GM21390 (cell line): ENCODE results near the gene NSFL1C.
"Not testable (repeated sequence)": the region's sequence is repeated elsewhere in the genome, so short reads cannot be mapped to it uniquely, and the experiment has no call there.

Experiments used
- ATAC-seq: cut with Tn5 transposase; IDR thresholded peaks from one replicate; pipeline ENCODE4 v1.9.1; 2021; ENCODE audit not compliant: unreplicated experiment

Gene NSFL1C

DNA sequence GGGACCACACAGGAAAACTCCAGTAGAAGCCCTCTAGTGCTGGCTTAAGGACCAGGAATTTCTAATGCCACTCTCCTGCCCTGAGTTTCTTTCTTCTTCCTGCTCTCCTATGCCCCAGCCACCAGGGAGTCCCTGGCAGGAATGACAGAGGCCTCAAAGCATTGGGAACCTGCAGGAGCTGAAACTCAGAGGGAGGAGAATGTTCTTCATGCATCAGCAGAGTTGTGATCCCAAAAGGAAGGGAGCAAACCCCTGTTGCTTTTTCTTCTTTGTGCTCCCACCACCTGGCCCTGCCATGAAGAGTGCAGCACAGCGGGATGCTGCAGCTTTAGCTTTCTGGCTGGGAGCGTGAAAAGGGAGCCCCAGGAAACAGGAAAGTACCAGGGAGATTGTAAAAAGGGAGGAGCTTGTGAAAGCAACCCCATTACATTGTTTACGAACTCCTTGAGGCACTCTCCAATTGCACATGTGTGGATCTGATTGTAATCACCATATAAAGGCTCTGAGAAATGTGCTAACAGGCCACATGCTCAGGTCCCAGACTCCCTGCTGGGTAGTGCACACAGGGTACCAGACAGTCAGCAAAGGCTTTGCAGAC, 39.1 kb downstream of the NSFL1C start:
- ATAC-seq, result no peak

GRCh38 chr20:1426231-1426849, 40.3 kb downstream of the NSFL1C start:
- no peak for ATAC-seq

GRCh38 chr20:1424336-1424735, 42.3 kb downstream of the NSFL1C start:
- ATAC-seq, result no peak

- no peak for ATAC-seq
These were observed 43.0 kb downstream of the NSFL1C start for GRCh38 chr20:1423625-1424106.

DNA sequence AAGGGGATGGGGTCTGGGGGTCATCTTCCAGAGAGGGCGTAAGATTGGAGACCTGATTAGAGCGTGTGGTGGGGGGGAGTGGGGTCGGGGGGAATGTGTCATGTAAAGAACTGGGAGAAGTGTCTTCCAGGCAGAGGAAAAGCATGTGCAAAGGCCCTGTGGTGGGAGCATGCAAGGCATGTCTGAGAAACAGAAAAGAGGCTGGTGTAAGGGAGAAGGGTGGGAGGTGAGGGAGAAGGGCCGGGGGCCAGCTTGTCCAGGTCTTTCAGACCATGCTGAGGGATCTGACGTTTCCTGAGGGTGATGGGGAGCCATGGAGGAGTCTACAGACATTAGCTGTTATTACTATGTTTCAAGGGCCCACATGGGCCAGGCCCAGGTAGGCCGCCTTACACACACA, 43.4 kb downstream of the NSFL1C start:
- ATAC-seq, result no peak

DNA sequence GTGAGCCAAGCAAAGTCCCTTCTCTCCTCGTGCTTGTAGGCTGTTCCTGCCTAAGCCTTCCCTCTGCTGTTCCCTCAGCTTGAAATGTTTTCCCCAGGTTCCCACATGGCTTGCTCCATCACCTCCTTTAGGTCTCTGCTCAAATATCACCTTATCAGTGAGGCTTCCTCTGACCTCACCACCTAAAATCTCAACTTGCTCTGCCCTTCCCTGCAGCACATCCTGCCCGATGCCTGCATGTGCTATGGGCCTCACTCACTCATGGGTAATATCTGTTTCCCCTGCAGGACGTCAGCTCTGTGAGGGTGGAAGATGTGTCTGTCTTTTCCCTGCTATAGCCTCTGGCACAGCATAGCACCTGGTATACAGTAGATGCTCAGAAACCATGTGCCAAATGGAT, 43.9 kb downstream of the NSFL1C start:
- no peak for ATAC-seq

- no peak for ATAC-seq
These were observed 46.6 kb downstream of the NSFL1C start for GRCh38 chr20:1420066-1420465.

DNA sequence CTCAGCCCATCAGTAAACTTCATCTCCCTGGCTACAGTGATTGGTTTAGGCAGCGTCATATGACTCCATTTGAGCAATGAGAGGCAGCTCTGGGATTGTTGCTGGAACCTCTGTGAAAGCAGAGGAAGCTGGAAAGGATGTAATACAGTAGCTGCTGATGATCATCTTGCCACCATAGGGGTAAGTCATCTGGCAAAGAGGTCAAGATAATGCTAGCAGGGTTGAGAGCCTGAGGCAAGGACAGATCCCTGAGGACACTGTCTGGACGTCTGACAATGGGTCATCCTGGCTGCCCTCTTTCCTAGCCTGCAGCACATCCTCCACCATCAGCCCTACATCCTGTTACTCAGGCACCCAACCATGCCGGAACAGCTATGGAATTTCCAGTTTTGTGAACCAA, 48.3 kb downstream of the NSFL1C start:
- ATAC-seq, result no peak

DNA sequence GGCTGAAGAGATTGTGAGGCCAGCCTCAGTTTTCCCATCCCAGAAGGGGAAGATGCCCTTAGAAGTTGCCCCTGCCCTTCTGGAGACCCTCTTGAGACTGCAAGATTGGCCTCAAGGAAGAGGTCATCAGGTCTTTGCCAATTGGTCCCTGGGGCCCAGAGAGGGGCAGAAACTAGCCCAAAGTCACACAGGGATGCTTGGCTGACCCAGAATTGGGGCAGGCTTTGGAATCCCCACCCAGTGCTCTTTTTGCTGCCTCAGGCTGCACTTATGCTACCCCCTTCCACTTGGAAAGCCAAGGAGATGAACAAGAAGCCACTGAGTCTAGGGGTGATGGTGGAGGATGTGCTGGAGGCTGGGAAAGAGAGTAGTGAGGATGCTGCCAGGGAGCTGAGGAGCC, 48.9 kb downstream of the NSFL1C start:
- no peak for ATAC-seq

DNA sequence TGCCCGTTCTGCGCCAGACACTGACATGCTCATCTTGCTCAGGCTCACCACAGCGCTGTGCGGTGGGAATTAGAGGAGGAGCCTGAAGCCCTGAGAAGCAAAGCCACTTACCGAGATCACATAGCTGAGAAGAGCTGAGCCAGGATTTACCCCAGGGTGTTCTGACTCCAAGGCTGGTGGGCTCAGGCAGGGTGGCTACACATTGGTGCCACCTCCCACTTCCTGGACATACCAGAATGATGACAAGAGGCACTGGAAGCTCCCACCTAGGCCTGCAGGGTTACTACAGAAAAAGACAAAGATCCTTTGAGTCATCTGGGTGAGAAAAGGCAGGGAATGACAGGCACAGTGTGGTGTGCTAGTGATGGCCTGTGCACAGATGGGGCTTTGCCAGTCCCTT, 49.4 kb downstream of the NSFL1C start:
- ATAC-seq, result no peak

DNA sequence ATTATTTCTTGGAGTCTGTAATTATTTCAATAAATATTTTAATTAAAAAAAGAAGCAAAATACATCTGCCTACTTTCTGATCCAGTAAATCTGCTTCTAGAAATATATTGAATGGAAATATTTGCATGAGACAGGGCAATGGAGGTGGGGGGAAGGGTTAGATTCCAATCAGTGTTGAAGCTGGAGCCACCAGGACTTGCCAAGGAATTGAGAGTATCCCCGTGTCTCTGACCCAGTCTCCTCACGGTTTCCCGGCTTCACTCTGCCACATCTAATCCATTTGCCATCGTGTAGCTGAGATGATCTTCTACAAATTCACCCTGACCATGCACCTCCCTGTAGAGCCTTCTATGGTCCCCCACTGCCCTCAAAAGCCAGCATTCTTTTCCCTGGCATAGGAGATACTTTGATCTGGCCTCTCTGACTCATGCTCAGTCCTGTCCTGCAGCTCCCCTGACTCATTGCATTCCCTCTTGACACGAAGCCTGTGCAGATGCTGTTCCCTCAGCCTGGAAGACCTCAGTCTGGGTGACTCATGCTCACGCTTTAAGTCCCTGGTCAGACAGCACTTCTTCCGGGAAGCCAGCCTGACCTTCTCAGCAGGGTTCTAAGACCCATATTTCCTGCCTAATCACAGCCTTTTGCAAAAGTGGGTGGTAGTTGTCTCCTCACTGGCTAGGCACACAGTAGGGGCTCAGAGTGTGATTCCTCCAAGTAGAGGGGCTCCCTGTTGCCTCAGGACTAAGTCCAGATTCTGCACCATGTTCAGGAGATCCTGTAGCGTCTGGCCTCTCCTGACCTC, 50.8 kb downstream of the NSFL1C start:
- no peak for ATAC-seq

- no peak for ATAC-seq
These were observed 51.7 kb downstream of the NSFL1C start for GRCh38 chr20:1414982-1415381.

DNA sequence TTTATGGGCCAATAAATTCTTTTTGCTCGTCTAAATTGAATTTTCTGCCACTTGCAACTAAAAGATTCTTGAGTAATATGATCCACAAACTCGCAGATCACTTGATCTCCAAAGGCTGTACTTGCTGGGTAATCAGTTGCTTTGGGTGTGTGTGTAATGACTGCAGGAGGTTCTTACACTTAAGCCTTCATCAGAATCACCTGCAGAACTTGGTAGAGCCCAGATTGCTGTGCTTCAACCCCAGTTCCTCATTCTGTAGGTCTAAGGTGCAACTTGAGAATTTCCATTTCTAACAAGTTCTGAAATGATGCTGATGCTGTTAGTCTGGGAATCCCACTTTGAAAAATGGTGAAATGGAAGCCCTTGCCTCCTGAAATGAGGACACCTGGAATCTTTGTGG, 60.8 kb downstream of the NSFL1C start:
- no peak for ATAC-seq

- ATAC-seq, result no peak
These were observed 63.0 kb downstream of the NSFL1C start for GRCh38 chr20:1403624-1404023.

GRCh38 chr20:1402149-1402548, 64.5 kb downstream of the NSFL1C start:
- ATAC-seq, result no peak

DNA sequence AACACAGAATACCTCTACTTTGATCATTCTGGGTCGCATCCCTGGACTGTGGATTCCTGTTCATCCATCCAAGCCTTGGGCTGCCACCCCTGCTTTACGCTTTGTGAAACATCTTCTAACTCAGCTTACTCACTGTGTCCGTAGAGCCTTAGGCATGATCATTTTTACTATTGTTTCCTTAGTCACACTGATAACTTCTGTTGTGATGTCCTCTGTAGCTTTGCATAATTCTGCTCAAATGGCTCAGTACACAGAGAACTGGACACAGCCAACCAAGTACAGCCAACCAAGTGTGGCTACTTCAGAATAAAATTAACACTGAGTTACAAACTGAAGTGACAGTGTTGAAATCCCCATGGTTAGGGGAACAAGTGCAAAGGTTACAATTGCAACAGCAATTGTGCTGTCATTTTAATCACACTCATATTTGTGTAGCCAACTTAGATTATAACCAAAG, 65.2 kb downstream of the NSFL1C start:
- no peak for ATAC-seq

GRCh38 chr20:1399678-1400366, 66.8 kb downstream of the NSFL1C start:
- not testable (repeated sequence) for ATAC-seq

DNA sequence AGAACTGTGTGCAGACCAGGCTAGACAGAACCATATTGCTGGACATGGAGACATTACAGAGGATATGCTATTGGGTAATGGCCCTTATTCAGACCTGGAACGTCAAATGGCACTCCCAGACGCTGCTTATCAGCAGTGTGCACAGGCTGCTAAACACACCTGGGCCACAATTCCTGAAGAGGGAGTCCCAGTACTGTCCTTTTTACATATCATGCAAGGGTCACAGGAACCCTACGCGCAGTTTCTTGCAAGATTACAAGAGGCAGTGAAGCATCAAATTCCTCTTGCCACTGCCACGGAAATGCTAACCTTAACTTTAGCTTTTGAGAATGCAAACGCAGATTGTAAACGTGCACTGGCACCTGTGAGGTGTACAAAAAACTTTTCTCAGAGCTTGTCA, 68.5 kb downstream of the NSFL1C start:
- ATAC-seq, result not testable (repeated sequence)

- ATAC-seq, result no peak
These were observed 68.9 kb downstream of the NSFL1C start for GRCh38 chr20:1397710-1398109.

- ATAC-seq, result no peak
These were observed 69.9 kb downstream of the NSFL1C start for GRCh38 chr20:1396702-1397101.

DNA sequence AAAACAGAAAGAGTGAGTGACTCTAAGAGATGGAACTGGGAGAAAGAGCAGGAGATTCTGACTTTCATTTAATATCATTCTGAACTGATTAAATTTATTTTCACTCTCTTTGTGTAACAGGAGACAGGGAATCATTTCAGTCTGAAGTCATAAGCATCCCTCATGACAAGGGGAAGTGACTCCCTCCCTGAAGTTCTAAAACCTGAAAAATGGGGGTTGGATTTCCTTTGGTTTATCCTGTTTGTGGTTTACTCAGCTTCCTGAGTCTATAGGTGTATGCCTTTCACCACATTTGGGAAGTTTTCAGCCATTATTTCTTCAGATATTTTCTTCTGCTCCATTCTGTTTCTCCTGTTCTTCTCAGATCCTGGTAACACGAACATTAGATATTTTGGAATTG, 70.4 kb downstream of the NSFL1C start:
- no peak for ATAC-seq
